Upper lobe of left lung (tissue), 6 donors: ENCODE data around the gene SNX20. TPM values are rescaled to one million over a fixed set of nuclear protein-coding genes. Genes with fewer than 3 reads are reported as not detected.

Source experiments
- ATAC-seq, 2 donors: fragments of 200-7000 bp; cut with Tn5 transposase; one replicate each; pipeline ENCODE4 v1.9.1; 2022; ENCODE audit warnings: mild to moderate bottlenecking in 2 of 2, moderate library complexity in 2 of 2; ENCODE audit not compliant: low FRiP score in 2 of 2
- DNase-seq, 2 donors: peaks; one replicate each; pipeline ENCODE4 v3.0.0-alpha.2; 2019 to 2020
- H3K27ac ChIP-seq, 4 donors: fragments of 200-600 bp; sonication (generic); one replicate each; pipeline ENCODE4 v1.5.1; 2016 to 2019
- H3K27me3 ChIP-seq, 4 donors: fragments of 200-600 bp; sonication (generic); one replicate each; pipeline ENCODE4 v1.5.1; 2017 to 2019
- H3K36me3 ChIP-seq, 4 donors: fragments of 200-600 bp; sonication (generic); one replicate each; pipeline ENCODE4 v1.5.1; 2016 to 2019
- H3K4me1 ChIP-seq, 4 donors: fragments of 200-600 bp; sonication (generic); one replicate each; pipeline ENCODE4 v1.5.1; 2018 to 2019
- H3K4me3 ChIP-seq, 4 donors: fragments of 200-600 bp; sonication (generic); one replicate each; pipeline ENCODE4 v1.5.1; 2017 to 2019; ENCODE audit warnings: mild to moderate bottlenecking in 2 of 4, moderate library complexity in 1 of 4
- H3K9me3 ChIP-seq, 4 donors: fragments of 200-600 bp; sonication (generic); one replicate each; pipeline ENCODE4 v1.5.1; 2018 to 2019
- EP300 ChIP-seq, 4 donors: sonication (generic); formaldehyde crosslinking; IDR thresholded peaks; one replicate each; pipeline ENCODE4 v1.5.1; 2017; ENCODE audit warnings: antibody characterized with exemption in 4 of 4, control low read depth in 2 of 4
- POLR2A ChIP-seq, 4 donors: fragments of 450-650 bp; IDR thresholded peaks; one replicate each; pipeline ENCODE4 v1.5.1; 2016 to 2017; ENCODE audit warnings: antibody characterized with exemption in 4 of 4, mild to moderate bottlenecking in 2 of 4
- POLR2AphosphoS5 ChIP-seq, 2 donors: sonication (generic); formaldehyde crosslinking; IDR thresholded peaks; one replicate each; pipeline ENCODE4 v1.5.1; 2017; ENCODE audit warnings: antibody characterized with exemption in 2 of 2
- WGBS, 2 donors: methylation state at CpG; one replicate each; pipeline ENCODE4 v1.1.5; 2017 to 2018; 5-methylcytosine and 5-hydroxymethylcytosine counted together
- total RNA-seq, 6 donors: library from RNA; depleted of rRNA in 4 of 6; stranded (reverse); fragments of >200 nt in 4 of 6; gene quantifications; one replicate each; pipeline versions ENCODE4 v1.1.0 to v1.2.1, GENCODE V29; 2016 to 2021
- TF ChIP-seq, protein P1 (sequence below), 6 experiments: fragments of 450-650 bp in 4 of 6; fragments of 200-600 bp in 2 of 6; sonication (generic) in 2 of 6; IDR thresholded peaks; one replicate each; pipeline ENCODE4 v1.5.1; 2016 to 2019; ENCODE audit warnings: antibody characterized with exemption in 6 of 6
- donor health status: DM: no; HTN: no; CAD: no; lungs with moderate emphysema.
- donor health status: DM: no; HTN: yes; CAD: no; lungs with severe emphysema.

Gene SNX20
- total RNA-seq, 6 donors from 2014 or later: 3.2 to 16.9 (median 13.2) TPM

DNA sequence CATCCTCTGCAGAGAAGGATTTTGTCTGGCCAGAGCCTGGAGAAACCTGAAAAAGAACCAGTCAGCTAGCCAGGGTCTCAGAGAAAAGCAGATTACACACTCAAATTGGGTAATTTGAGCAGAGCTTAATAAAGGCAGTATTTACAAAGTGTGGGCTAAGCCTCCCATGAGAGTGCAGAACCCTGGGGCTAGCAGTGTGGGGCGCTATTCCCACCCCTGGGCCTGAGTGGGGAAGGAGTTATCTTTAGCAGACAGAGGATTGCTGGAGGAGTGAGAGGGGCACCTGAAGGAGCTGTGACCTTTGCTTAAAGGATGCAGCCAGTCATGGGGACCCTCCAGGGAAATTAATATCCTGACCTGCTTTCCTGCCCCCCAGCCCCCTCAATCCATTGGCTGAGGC lies 46.2 kb downstream of the SNX20 start:
- Histone ChIP-seq H3K4me1 (no peaks in the 10 kb centered on the region), H3K9me3 (no peaks in the 10 kb centered on the region), H3K27ac (no peak overlapping the region), H3K4me3 (no peak overlapping the region), H3K27me3 (no peaks in the 10 kb centered on the region), H3K36me3 (peaks cover 0 to 7% (median 2%) of the 10 kb centered on the region in 4 donors)
- TF ChIP-seq EP300 (IDR thresholded peaks at IDR 0.05) (no peak), POLR2AphosphoS5 (IDR thresholded peaks at IDR 0.05) (no peak), POLR2A (IDR thresholded peaks at IDR 0.05) (no peak)
- TF ChIP-seq, protein P1, sequence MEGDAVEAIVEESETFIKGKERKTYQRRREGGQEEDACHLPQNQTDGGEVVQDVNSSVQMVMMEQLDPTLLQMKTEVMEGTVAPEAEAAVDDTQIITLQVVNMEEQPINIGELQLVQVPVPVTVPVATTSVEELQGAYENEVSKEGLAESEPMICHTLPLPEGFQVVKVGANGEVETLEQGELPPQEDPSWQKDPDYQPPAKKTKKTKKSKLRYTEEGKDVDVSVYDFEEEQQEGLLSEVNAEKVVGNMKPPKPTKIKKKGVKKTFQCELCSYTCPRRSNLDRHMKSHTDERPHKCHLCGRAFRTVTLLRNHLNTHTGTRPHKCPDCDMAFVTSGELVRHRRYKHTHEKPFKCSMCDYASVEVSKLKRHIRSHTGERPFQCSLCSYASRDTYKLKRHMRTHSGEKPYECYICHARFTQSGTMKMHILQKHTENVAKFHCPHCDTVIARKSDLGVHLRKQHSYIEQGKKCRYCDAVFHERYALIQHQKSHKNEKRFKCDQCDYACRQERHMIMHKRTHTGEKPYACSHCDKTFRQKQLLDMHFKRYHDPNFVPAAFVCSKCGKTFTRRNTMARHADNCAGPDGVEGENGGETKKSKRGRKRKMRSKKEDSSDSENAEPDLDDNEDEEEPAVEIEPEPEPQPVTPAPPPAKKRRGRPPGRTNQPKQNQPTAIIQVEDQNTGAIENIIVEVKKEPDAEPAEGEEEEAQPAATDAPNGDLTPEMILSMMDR (IDR thresholded peaks at IDR 0.05): no peak
- no peak for DNase-seq
- 79 to 88% methylated on average over 1 of the region's 1 CpG for WGBS, 2 donors
- ATAC-seq: no peak

DNA sequence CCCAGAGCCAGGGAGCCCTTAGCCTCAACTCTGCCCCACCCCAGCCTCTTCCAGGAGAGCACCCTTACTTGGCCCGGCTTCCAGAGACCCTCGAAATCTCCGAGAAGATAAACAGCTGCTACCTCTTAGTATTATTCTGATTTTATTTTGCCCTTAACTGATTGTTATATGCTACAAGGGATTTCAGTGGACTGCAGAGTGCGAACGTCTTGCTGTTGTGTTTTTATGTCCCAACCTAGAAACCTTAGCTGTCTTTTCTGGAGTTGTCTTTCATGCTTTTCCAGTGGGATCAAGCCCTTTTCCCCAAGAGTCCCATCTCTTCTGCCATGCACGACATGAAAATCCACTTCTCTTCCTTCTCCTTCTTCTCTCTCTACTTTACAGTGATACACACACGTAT lies 47.0 kb downstream of the SNX20 start:
- WGBS, 2 donors: 90 to 95% methylated on average over 7 of the region's 7 CpGs
- Histone ChIP-seq H3K36me3 (peaks cover 0 to 7% (median 3%) of the 10 kb centered on the region in 4 donors), H3K27me3 (no peaks in the 10 kb centered on the region), H3K4me3 (no peak overlapping the region), H3K4me1 (no peaks in the 10 kb centered on the region), H3K9me3 (no peaks in the 10 kb centered on the region), H3K27ac (no peak overlapping the region)
- no peak for ATAC-seq
- TF ChIP-seq EP300 (IDR thresholded peaks at IDR 0.05): no peak
- no peak for TF ChIP-seq POLR2A (IDR thresholded peaks at IDR 0.05)
- no peak for TF ChIP-seq POLR2AphosphoS5 (IDR thresholded peaks at IDR 0.05)
- TF ChIP-seq, protein P1 (IDR thresholded peaks at IDR 0.05): no peak
- DNase-seq: no peak

DNA sequence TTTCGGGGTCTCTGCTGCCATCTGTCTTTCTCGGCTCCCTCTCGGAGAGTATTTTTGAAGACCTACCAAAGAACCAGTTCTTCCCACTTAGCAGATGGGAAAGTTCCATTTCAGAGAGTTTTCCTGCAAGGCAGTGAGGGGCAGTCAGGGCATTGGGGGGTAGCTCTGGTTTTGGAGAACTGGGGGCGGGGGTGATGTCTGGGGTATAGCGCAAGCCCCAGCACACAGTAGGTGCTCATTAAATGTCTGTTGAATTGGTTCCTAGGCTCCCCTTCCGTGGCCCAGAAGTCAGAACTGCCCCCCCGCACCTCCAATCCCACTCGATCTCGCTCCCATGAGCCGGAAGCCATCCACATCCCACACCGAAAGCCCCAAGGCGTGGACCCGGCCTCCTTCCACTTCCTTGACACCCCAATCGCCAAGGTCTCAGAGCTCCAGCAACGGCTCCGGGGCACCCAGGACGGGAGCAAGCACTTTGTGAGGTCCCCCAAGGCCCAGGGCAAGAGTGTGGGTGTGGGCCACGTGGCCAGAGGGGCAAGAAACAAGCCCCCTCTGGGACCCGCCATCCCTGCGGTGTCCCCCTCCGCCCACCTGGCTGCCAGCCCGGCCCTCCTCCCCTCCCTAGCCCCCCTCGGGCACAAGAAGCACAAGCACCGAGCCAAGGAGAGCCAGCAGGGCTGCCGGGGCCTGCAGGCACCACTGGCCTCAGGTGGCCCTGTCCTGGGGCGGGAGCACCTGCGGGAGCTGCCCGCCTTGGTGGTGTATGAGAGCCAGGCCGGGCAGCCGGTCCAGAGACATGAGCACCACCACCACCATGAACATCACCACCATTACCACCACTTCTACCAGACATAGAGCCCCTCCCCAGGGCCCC lies 47.9 kb downstream of the SNX20 start:
- Histone ChIP-seq H3K36me3 (peaks cover 0 to 7% (median 3%) of the 10 kb centered on the region in 4 donors), H3K27ac (no peak overlapping the region)
- WGBS, 2 donors: 92 to 97% methylated on average over 15 to 30 of the region's 30 CpGs

DNA sequence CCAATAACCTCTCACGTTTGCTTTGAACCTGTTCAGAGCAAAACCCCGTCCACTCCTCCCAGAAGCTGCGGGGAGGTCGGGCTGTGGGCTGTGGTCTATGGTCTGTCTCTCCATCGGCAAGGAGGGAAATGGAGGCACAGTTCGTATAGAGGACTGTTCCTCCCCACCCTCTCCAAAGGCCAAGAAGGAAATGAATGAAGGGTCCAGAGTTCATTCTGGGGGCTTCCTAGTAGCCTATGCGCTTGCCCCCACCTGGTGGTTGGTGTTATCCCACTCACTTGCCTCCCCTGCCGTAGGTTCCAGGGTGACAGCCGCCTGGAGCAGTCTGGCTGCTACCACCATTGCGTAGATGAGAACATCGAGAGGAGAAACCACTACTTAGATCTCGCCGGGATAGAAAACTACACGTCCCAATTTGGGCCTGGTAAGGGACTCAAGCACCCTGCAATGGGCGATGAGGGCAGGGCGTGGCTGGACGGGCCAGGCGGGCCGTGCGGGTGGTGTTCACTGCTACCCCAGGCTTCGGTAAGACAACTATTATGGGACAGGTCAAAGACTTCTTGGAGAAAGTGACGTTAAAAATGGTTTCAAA lies 49.0 kb downstream of the SNX20 start:
- ATAC-seq (no peak), DNase-seq (no peak)
- H3K27ac ChIP-seq: no peak overlapping the region
- WGBS, 2 donors: 91 to 93% methylated on average over 19 to 22 of the region's 22 CpGs
- peaks cover 0 to 7% (median 3%) of the 10 kb centered on the region in 4 donors for H3K36me3 ChIP-seq
- peaks cover 3 to 6% (median 5%) of the 10 kb centered on the region in 4 donors for H3K4me1 ChIP-seq
- H3K27me3 ChIP-seq: no peaks in the 10 kb centered on the region
- H3K9me3 ChIP-seq: no peaks in the 10 kb centered on the region
- TF ChIP-seq, protein P1 (IDR thresholded peaks at IDR 0.05): no peak
- TF ChIP-seq POLR2AphosphoS5 (IDR thresholded peaks at IDR 0.05) (no peak), EP300 (IDR thresholded peaks at IDR 0.05) (no peak), POLR2A (IDR thresholded peaks at IDR 0.05) (no peak)
- no peak overlapping the region for H3K4me3 ChIP-seq

More for the DNA sequence above, 47.9 kb downstream of the SNX20 start:
- Histone ChIP-seq H3K27me3 (no peaks in the 10 kb centered on the region), H3K4me3 (no peak overlapping the region), H3K4me1 (no peaks in the 10 kb centered on the region), H3K9me3 (no peaks in the 10 kb centered on the region)
- peak in 1 of 2 donors; percentile 70 for DNase-seq
- TF ChIP-seq, protein P1 (IDR thresholded peaks at IDR 0.05): no peak
- no peak for TF ChIP-seq POLR2AphosphoS5 (IDR thresholded peaks at IDR 0.05)
- no peak for TF ChIP-seq POLR2A (IDR thresholded peaks at IDR 0.05)
- no peak for TF ChIP-seq EP300 (IDR thresholded peaks at IDR 0.05)
- ATAC-seq: no peak
